Ishikawa (cell line): ENCODE results near the gene STRA6.

Experiments
- CEBPB ChIP-seq: IDR thresholded peaks from 2 replicates; pipeline ENCODE4 v1.6.1; 2012
- CREB1 ChIP-seq: IDR thresholded peaks from 2 replicates; pipeline ENCODE4 v1.6.1; 2012; ENCODE audit warnings: low read depth
- EGR1 ChIP-seq: IDR thresholded peaks from 2 replicates; pipeline ENCODE4 v1.6.1; 2012
- EP300 ChIP-seq: IDR thresholded peaks from 2 replicates; pipeline ENCODE4 v1.6.1; 2012; ENCODE audit warnings: borderline replicate concordance
- FOXM1 ChIP-seq: IDR thresholded peaks from 2 replicates; pipeline ENCODE4 v1.6.1; 2012; ENCODE audit warnings: low read depth, borderline replicate concordance
- NFIC ChIP-seq: IDR thresholded peaks from 2 replicates; pipeline ENCODE4 v1.6.1; 2012
- RAD21 ChIP-seq: IDR thresholded peaks from 2 replicates; pipeline ENCODE4 v1.6.1; 2012; ENCODE audit warnings: low read depth
- REST ChIP-seq: IDR thresholded peaks from 2 replicates; pipeline ENCODE4 v1.6.1; 2012; ENCODE audit warnings: low read depth, mild to moderate bottlenecking
- TAF1 ChIP-seq: IDR thresholded peaks from 2 replicates; pipeline ENCODE4 v1.6.1; 2012; ENCODE audit warnings: low read depth, mild to moderate bottlenecking
- TCF12 ChIP-seq: IDR thresholded peaks from 2 replicates; pipeline ENCODE4 v1.6.1; 2012; ENCODE audit warnings: low read depth
- TEAD4 ChIP-seq: IDR thresholded peaks from 2 replicates; pipeline ENCODE4 v1.6.1; 2012
- YY1 ChIP-seq: IDR thresholded peaks from 2 replicates; pipeline ENCODE4 v1.6.1; 2012; ENCODE audit warnings: low read depth
- ZBTB7A ChIP-seq: IDR thresholded peaks from 2 replicates; pipeline ENCODE4 v1.6.1; 2012; ENCODE audit warnings: low read depth
- TF ChIP-seq, protein P1 (sequence below): IDR thresholded peaks from 2 replicates; pipeline ENCODE4 v1.6.1; 2012
- TF ChIP-seq, protein P2 (sequence below): IDR thresholded peaks from 2 replicates; pipeline ENCODE4 v1.6.1; 2012

Gene STRA6

DNA sequence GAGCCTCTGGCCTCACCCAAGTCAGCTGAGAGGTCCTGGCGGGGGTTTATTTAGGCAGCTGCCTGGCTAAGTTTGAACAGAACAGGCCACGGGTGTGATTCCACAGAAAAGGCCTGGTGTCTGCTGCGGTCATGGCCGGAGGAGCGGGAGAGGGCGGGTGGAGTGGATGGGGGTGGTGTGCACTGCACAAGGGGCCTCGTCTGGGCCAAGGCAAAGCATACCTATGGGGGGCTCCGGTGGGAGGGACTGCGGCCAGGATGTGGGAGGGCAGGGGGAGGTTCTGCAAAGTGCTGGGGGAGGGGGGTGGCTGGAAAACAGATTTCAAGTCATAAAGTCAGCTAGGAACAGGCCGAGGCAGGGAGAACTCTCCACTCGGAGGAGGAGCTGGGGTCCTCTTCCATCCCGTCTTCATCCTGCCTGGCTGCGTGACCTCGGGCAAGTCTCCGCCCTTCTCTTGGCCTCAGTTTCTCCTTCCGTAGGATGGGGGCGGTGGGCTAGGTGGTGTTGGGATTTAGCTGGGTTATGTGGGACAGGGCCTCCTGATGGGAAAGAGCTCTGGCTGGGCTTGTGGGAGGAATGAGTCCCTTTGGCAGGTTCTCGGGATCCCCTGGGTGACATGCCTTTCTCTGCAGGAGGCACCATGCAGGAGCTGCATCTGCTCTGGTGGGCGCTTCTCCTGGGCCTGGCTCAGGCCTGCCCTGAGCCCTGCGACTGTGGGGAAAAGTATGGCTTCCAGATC is 28.2 kb downstream of the STRA6 start:
- TF ChIP-seq TCF12 (no peak), EGR1 (no peak), ZBTB7A (no peak), RAD21 (no peak), YY1 (no peak), TAF1 (no peak), EP300 (no peak), NFIC (no peak), CREB1 (no peak), CEBPB (no peak)
- TF ChIP-seq, protein P1, sequence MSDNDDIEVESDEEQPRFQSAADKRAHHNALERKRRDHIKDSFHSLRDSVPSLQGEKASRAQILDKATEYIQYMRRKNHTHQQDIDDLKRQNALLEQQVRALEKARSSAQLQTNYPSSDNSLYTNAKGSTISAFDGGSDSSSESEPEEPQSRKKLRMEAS: no peak

GRCh38 chr15:74173380-74174218 is 29.0 kb downstream of the STRA6 start, which contains the start of gene ISLR:
TSS of gene ISLR (plus strand) at chr15:74173710. CDS start at chr15:74174859, 1,149 bp downstream.
- TF ChIP-seq REST: no peak
- TF ChIP-seq, protein P1: no peak

- TF ChIP-seq ZBTB7A (no peak), NFIC (no peak), TCF12 (no peak), TEAD4 (no peak), EP300 (no peak), CREB1 (no peak), FOXM1 (no peak), CEBPB (no peak), YY1 (no peak), TAF1 (no peak), RAD21 (no peak), REST (no peak), EGR1 (no peak)
- TF ChIP-seq, protein P1: no peak
- TF ChIP-seq, protein P2, sequence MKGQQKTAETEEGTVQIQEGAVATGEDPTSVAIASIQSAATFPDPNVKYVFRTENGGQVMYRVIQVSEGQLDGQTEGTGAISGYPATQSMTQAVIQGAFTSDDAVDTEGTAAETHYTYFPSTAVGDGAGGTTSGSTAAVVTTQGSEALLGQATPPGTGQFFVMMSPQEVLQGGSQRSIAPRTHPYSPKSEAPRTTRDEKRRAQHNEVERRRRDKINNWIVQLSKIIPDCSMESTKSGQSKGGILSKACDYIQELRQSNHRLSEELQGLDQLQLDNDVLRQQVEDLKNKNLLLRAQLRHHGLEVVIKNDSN: no peak
Measured at GRCh38 chr15:74172701-74173379, 29.7 kb downstream of the STRA6 start.

GRCh38 chr15:74171965-74172541 is 30.5 kb downstream of the STRA6 start:
- TF ChIP-seq TCF12: no peak
- no peak for TF ChIP-seq TAF1
- TF ChIP-seq EP300: no peak
- no peak for TF ChIP-seq NFIC
- TF ChIP-seq EGR1: no peak
- no peak for TF ChIP-seq CEBPB
- TF ChIP-seq RAD21: no peak
- TF ChIP-seq, protein P2: no peak
- TF ChIP-seq REST: no peak
- TF ChIP-seq YY1: no peak
- no peak for TF ChIP-seq ZBTB7A
- TF ChIP-seq CREB1: no peak
- no peak for TF ChIP-seq TEAD4
- TF ChIP-seq, protein P1: no peak
- no peak for TF ChIP-seq FOXM1
